Upper lobe of left lung (tissue), 6 donors: ENCODE data around the gene PRKCH. TPM values are rescaled to one million over a fixed set of nuclear protein-coding genes. Genes with fewer than 3 reads are reported as not detected.

ENCODE experiments used
- ATAC-seq, 2 donors: fragments of 200-7000 bp; cut with Tn5 transposase; one replicate each; pipeline ENCODE4 v1.9.1; 2022; ENCODE audit warnings: mild to moderate bottlenecking in 2 of 2, moderate library complexity in 2 of 2; ENCODE audit not compliant: low FRiP score in 2 of 2
- DNase-seq, 2 donors: peaks; one replicate each; pipeline ENCODE4 v3.0.0-alpha.2; 2019 to 2020
- H3K27ac ChIP-seq, 4 donors: fragments of 200-600 bp; sonication (generic); one replicate each; pipeline ENCODE4 v1.5.1; 2016 to 2019
- H3K27me3 ChIP-seq, 4 donors: fragments of 200-600 bp; sonication (generic); one replicate each; pipeline ENCODE4 v1.5.1; 2017 to 2019
- H3K36me3 ChIP-seq, 4 donors: fragments of 200-600 bp; sonication (generic); one replicate each; pipeline ENCODE4 v1.5.1; 2016 to 2019
- H3K4me1 ChIP-seq, 4 donors: fragments of 200-600 bp; sonication (generic); one replicate each; pipeline ENCODE4 v1.5.1; 2018 to 2019
- H3K4me3 ChIP-seq, 4 donors: fragments of 200-600 bp; sonication (generic); one replicate each; pipeline ENCODE4 v1.5.1; 2017 to 2019; ENCODE audit warnings: mild to moderate bottlenecking in 2 of 4, moderate library complexity in 1 of 4
- H3K9me3 ChIP-seq, 4 donors: fragments of 200-600 bp; sonication (generic); one replicate each; pipeline ENCODE4 v1.5.1; 2018 to 2019
- EP300 ChIP-seq, 4 donors: sonication (generic); formaldehyde crosslinking; IDR thresholded peaks; one replicate each; pipeline ENCODE4 v1.5.1; 2017; ENCODE audit warnings: antibody characterized with exemption in 4 of 4, control low read depth in 2 of 4
- POLR2A ChIP-seq, 4 donors: fragments of 450-650 bp; IDR thresholded peaks; one replicate each; pipeline ENCODE4 v1.5.1; 2016 to 2017; ENCODE audit warnings: antibody characterized with exemption in 4 of 4, mild to moderate bottlenecking in 2 of 4
- POLR2AphosphoS5 ChIP-seq, 2 donors: sonication (generic); formaldehyde crosslinking; IDR thresholded peaks; one replicate each; pipeline ENCODE4 v1.5.1; 2017; ENCODE audit warnings: antibody characterized with exemption in 2 of 2
- WGBS, 2 donors: methylation state at CpG; one replicate each; pipeline ENCODE4 v1.1.5; 2017 to 2018; 5-methylcytosine and 5-hydroxymethylcytosine counted together
- total RNA-seq, 6 donors: library from RNA; depleted of rRNA in 4 of 6; stranded (reverse); fragments of >200 nt in 4 of 6; gene quantifications; one replicate each; pipeline versions ENCODE4 v1.1.0 to v1.2.1, GENCODE V29; 2016 to 2021
- TF ChIP-seq, protein P1 (sequence below), 6 experiments: fragments of 450-650 bp in 4 of 6; fragments of 200-600 bp in 2 of 6; sonication (generic) in 2 of 6; IDR thresholded peaks; one replicate each; pipeline ENCODE4 v1.5.1; 2016 to 2019; ENCODE audit warnings: antibody characterized with exemption in 6 of 6
- donor health status: DM: no; HTN: no; CAD: no; lungs with moderate emphysema.
- donor health status: DM: no; HTN: yes; CAD: no; lungs with severe emphysema.

The PRKCH gene
- total RNA-seq, 6 donors from 2014 or later: 54.0 to 102 (median 76.6) TPM

DNA sequence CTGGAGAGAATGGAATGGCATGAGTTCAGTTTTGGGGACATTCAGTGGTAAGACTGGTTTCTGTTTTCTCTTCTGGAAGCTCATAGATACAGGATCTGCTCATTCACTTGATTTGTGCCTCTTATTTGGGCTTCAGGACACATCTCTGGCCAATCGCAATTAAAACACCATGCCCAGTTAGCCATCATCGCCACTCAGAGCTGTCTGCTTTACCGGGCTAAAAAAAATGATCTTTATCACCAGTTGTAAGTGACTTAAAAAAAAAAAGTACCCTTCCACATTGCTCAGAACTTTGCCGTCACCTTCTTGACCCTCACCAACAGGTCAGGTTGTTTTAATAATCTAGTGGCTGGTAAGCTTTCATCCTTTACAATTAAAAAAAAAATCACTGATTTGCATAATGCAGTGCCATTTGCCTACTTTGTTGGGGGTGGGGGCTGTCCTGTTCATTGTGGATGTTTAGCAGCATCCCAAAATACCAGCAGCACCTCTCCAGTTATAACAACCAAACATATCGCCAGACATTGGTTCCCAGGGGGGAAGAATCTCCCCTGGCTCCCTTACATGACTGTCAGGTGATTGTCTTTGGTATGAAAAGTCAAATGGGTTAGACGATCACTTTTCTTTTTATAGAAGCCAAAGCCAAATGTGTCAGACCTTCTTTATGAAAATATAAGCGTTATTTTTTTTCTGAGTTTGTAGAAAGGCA lies 150.1 kb downstream of the PRKCH start:
- Histone ChIP-seq H3K4me3 (peak overlapping the region in 3 of 4 donors; percentile 6 to 30 (median 24)), H3K27ac (peak overlapping the region; percentile 64 to 90 (median 82)), H3K4me1 (peaks cover 61 to 85% (median 71%) of the 10 kb centered on the region in 4 donors), H3K36me3 (no peaks in the 10 kb centered on the region), H3K27me3 (no peaks in the 10 kb centered on the region), H3K9me3 (no peaks in the 10 kb centered on the region)
- 59 to 61% methylated on average over 7 of the region's 7 CpGs for WGBS, 2 donors
- TF ChIP-seq EP300 (IDR thresholded peaks at IDR 0.05) (no peak), POLR2A (IDR thresholded peaks at IDR 0.05) (no peak), POLR2AphosphoS5 (IDR thresholded peaks at IDR 0.05) (no peak)
- TF ChIP-seq, protein P1, sequence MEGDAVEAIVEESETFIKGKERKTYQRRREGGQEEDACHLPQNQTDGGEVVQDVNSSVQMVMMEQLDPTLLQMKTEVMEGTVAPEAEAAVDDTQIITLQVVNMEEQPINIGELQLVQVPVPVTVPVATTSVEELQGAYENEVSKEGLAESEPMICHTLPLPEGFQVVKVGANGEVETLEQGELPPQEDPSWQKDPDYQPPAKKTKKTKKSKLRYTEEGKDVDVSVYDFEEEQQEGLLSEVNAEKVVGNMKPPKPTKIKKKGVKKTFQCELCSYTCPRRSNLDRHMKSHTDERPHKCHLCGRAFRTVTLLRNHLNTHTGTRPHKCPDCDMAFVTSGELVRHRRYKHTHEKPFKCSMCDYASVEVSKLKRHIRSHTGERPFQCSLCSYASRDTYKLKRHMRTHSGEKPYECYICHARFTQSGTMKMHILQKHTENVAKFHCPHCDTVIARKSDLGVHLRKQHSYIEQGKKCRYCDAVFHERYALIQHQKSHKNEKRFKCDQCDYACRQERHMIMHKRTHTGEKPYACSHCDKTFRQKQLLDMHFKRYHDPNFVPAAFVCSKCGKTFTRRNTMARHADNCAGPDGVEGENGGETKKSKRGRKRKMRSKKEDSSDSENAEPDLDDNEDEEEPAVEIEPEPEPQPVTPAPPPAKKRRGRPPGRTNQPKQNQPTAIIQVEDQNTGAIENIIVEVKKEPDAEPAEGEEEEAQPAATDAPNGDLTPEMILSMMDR (IDR thresholded peaks at IDR 0.05): no peak
- no peak for ATAC-seq
- no peak for DNase-seq

GRCh38 chr14:61472011-61472672 lies 150.8 kb downstream of the PRKCH start:
- ATAC-seq (no peak), DNase-seq (no peak)
- no peaks in the 10 kb centered on the region for H3K36me3 ChIP-seq
- TF ChIP-seq EP300 (IDR thresholded peaks at IDR 0.05) (peak in 2 of 4 donors; percentile 73 to 88), POLR2AphosphoS5 (IDR thresholded peaks at IDR 0.05) (peak in 1 of 2 donors; percentile 90), POLR2A (IDR thresholded peaks at IDR 0.05) (no peak)
- TF ChIP-seq, protein P1 (IDR thresholded peaks at IDR 0.05): no peak
- H3K27me3 ChIP-seq: no peaks in the 10 kb centered on the region
- no peaks in the 10 kb centered on the region for H3K9me3 ChIP-seq
- WGBS, 2 donors: 39 to 47% methylated on average over 8 of the region's 8 CpGs
- H3K4me1 ChIP-seq: peaks cover 62 to 83% (median 72%) of the 10 kb centered on the region in 4 donors
- H3K27ac ChIP-seq: peak overlapping the region; percentile 64 to 90 (median 82)
- peak overlapping the region in 3 of 4 donors; percentile 6 to 30 (median 24) for H3K4me3 ChIP-seq

GRCh38 chr14:61472801-61473376 lies 151.5 kb downstream of the PRKCH start:
- WGBS, 2 donors: 39 to 57% methylated on average over 3 of the region's 3 CpGs
- H3K36me3 ChIP-seq: no peaks in the 10 kb centered on the region
- no peak overlapping the region for H3K4me3 ChIP-seq
- no peaks in the 10 kb centered on the region for H3K27me3 ChIP-seq
- ATAC-seq: no peak
- H3K9me3 ChIP-seq: no peaks in the 10 kb centered on the region
- peak overlapping the region; percentile 64 to 90 (median 82) for H3K27ac ChIP-seq
- TF ChIP-seq EP300 (IDR thresholded peaks at IDR 0.05) (no peak), POLR2AphosphoS5 (IDR thresholded peaks at IDR 0.05) (no peak)
- TF ChIP-seq, protein P1 (IDR thresholded peaks at IDR 0.05): no peak
- no peak for DNase-seq
- peaks cover 69 to 83% (median 72%) of the 10 kb centered on the region in 4 donors for H3K4me1 ChIP-seq

- no peaks in the 10 kb centered on the region for H3K9me3 ChIP-seq
- H3K27ac ChIP-seq: peak overlapping the region in 3 of 4 donors; percentile 50 to 96 (median 90)
- WGBS, 2 donors: 0 to 41% methylated on average over 1 of the region's 1 CpG
- DNase-seq (no peak), ATAC-seq (no peak)
- peak in 1 of 4 donors; percentile 27 for TF ChIP-seq POLR2A (IDR thresholded peaks at IDR 0.05)
- TF ChIP-seq, protein P1 (IDR thresholded peaks at IDR 0.05): no peak
- peaks cover 77 to 91% (median 82%) of the 10 kb centered on the region in 4 donors for H3K4me1 ChIP-seq
- no peak overlapping the region for H3K4me3 ChIP-seq
- H3K36me3 ChIP-seq: no peaks in the 10 kb centered on the region
- H3K27me3 ChIP-seq: no peaks in the 10 kb centered on the region
Measured at GRCh38 chr14:61474015-61474414, 152.6 kb downstream of the PRKCH start.
